SKM-1 treated with dmso at 0.1 percent for 144 hours (cell line): Measurements from ENCODE around the gene ZRANB2.

Source experiments
- DNase-seq: peaks from one replicate; lab custom pipeline; 2025; ENCODE audit not compliant: unreplicated experiment; lab: John Stamatoyannopoulos, UW

Gene ZRANB2

GRCh38 chr1:71071720-71072119, 9.1 kb downstream of the ZRANB2 start:
- DNase-seq, result no peak

GRCh38 chr1:71068325-71069240, 12.3 kb downstream of the ZRANB2 start:
- DNase-seq, result no peak

- no peak for DNase-seq
Observed at GRCh38 chr1:71054791-71055190, 26.0 kb downstream of the ZRANB2 start.

- DNase-seq, result no peak
Observed at GRCh38 chr1:71054281-71054731, 26.5 kb downstream of the ZRANB2 start.

GRCh38 chr1:71053758-71054157, 27.1 kb downstream of the ZRANB2 start:
- DNase-seq, result no peak

GRCh38 chr1:71053146-71053545, 27.7 kb downstream of the ZRANB2 start:
- DNase-seq, result no peak

- peak; percentile 54 for DNase-seq
Observed at GRCh38 chr1:71049951-71050598, 30.8 kb downstream of the ZRANB2 start.

GRCh38 chr1:71047635-71048607, 32.9 kb downstream of the ZRANB2 start, which contains the start of gene PTGER3:
TSS of gene PTGER3 (minus strand) at chr1:71047816. CDS start at chr1:71047577, 239 bp downstream.
- no peak for DNase-seq

- DNase-seq, result no peak
Observed at GRCh38 chr1:71046891-71047634, 33.8 kb downstream of the ZRANB2 start.

GRCh38 chr1:71045463-71046028, 35.3 kb downstream of the ZRANB2 start:
- no peak for DNase-seq

- no peak for DNase-seq
Observed at GRCh38 chr1:71044833-71045232, 36.0 kb downstream of the ZRANB2 start.

- no peak for DNase-seq
Observed at GRCh38 chr1:71043065-71043464, 37.8 kb downstream of the ZRANB2 start.

GRCh38 chr1:71041806-71042205, 39.0 kb downstream of the ZRANB2 start:
- no peak for DNase-seq

GRCh38 chr1:71039661-71040262, 41.1 kb downstream of the ZRANB2 start:
- no peak for DNase-seq

GRCh38 chr1:71038942-71039341, 41.9 kb downstream of the ZRANB2 start:
- DNase-seq, result no peak

- no peak for DNase-seq
Observed at GRCh38 chr1:71037829-71038620, 42.8 kb downstream of the ZRANB2 start.

GRCh38 chr1:71037066-71037465, 43.8 kb downstream of the ZRANB2 start:
- no peak for DNase-seq

GRCh38 chr1:71033136-71033535, 47.7 kb downstream of the ZRANB2 start:
- DNase-seq, result no peak

- no peak for DNase-seq
Observed at GRCh38 chr1:71031426-71031825, 49.4 kb downstream of the ZRANB2 start.
